ENCODE measurements around the gene NSD2.
"Not testable (repeated sequence)": the region's sequence is repeated elsewhere in the genome, so short reads cannot be mapped to it uniquely, and the experiment has no call there.

Gene NSD2

GRCh38 chr4:1985780-1986577 is 114.8 kb downstream of the NSD2 start:
- no peak for DNase-seq (ENCODE audit: low spot score)

- DNase-seq (ENCODE audit: low spot score), result no peak
Observed at GRCh38 chr4:1986578-1987210, 115.5 kb downstream of the NSD2 start.

- no peak for DNase-seq (ENCODE audit: low spot score)
Observed at GRCh38 chr4:1987296-1987695, 116.1 kb downstream of the NSD2 start.

GRCh38 chr4:1987721-1988326 is 116.6 kb downstream of the NSD2 start:
- no peak for DNase-seq (ENCODE audit: low spot score)

- DNase-seq (ENCODE audit: low spot score), result no peak
Observed at GRCh38 chr4:1988327-1988724, 117.1 kb downstream of the NSD2 start.

GRCh38 chr4:1989533-1990347 is 118.5 kb downstream of the NSD2 start:
- DNase-seq (ENCODE audit: low spot score), result no peak

GRCh38 chr4:1990348-1990645 is 119.1 kb downstream of the NSD2 start:
- no peak for DNase-seq (ENCODE audit: low spot score)

- DNase-seq (ENCODE audit: low spot score), result no peak
Observed at GRCh38 chr4:1990676-1991075, 119.5 kb downstream of the NSD2 start.

GRCh38 chr4:1991087-1991486 is 119.9 kb downstream of the NSD2 start:
- DNase-seq (ENCODE audit: low spot score), result no peak

- no peak for DNase-seq (ENCODE audit: low spot score)
Observed at GRCh38 chr4:1991596-1992434, 120.6 kb downstream of the NSD2 start.

GRCh38 chr4:1992468-1993168 is 121.4 kb downstream of the NSD2 start:
- DNase-seq (ENCODE audit: low spot score), result no peak

- DNase-seq (ENCODE audit: low spot score), result no peak
Observed at GRCh38 chr4:1993169-1993516, 122.0 kb downstream of the NSD2 start.

- DNase-seq (ENCODE audit: low spot score), result not testable (repeated sequence)
Observed at GRCh38 chr4:1993718-1994516, 122.7 kb downstream of the NSD2 start.

- no peak for DNase-seq (ENCODE audit: low spot score)
Observed at GRCh38 chr4:1994938-1995337, 123.7 kb downstream of the NSD2 start.

GRCh38 chr4:1996866-1997611 is 125.8 kb downstream of the NSD2 start:
- no peak for DNase-seq (ENCODE audit: low spot score)

- no peak for DNase-seq (ENCODE audit: low spot score)
Observed at GRCh38 chr4:1997712-1998111, 126.5 kb downstream of the NSD2 start.

GRCh38 chr4:1998296-1998695 is 127.1 kb downstream of the NSD2 start:
- no peak for DNase-seq (ENCODE audit: low spot score)

- not testable (repeated sequence) for DNase-seq (ENCODE audit: low spot score)
Observed at GRCh38 chr4:1999308-1999707, 128.1 kb downstream of the NSD2 start.

- DNase-seq (ENCODE audit: low spot score), result not testable (repeated sequence)
Observed at GRCh38 chr4:2003361-2003760, 132.2 kb downstream of the NSD2 start.

GRCh38 chr4:2006367-2006766 is 135.2 kb downstream of the NSD2 start:
- no peak for DNase-seq (ENCODE audit: low spot score)

Data from AG08395 (cell line).